SJCRH30 (cell line): ENCODE results near the gene ZSCAN18. TPM values are rescaled to one million over a fixed set of nuclear protein-coding genes. Genes with fewer than 3 reads are reported as not detected.
"Not testable (repeated sequence)": the region's sequence is repeated elsewhere in the genome, so short reads cannot be mapped to it uniquely, and the experiment has no call there.

ENCODE experiments used
- DNase-seq, 2 experiments: peaks; one replicate each; pipeline ENCODE4 v3.0.0-alpha.2; 2015 to 2020
- H3K27ac ChIP-seq: fragments of 250-450 bp; sonication (Bioruptor Pico); 2 replicates; pipeline ENCODE4 v1.5.1; 2020; ENCODE audit warnings: mild to moderate bottlenecking, moderate library complexity
- H3K27me3 ChIP-seq: fragments of 250-450 bp; sonication (Bioruptor Pico); 2 replicates; pipeline ENCODE4 v1.5.1; 2020; ENCODE audit warnings: mild to moderate bottlenecking, moderate library complexity
- H3K36me3 ChIP-seq: fragments of 250-450 bp; sonication (Bioruptor Pico); 2 replicates; pipeline ENCODE4 v1.5.1; 2020; ENCODE audit warnings: mild to moderate bottlenecking, moderate library complexity
- H3K4me1 ChIP-seq: fragments of 250-450 bp; sonication (Bioruptor Pico); 2 replicates; pipeline ENCODE4 v1.5.1; 2020; ENCODE audit warnings: mild to moderate bottlenecking, moderate library complexity
- H3K4me3 ChIP-seq: fragments of 250-450 bp; sonication (Bioruptor Pico); 2 replicates; pipeline ENCODE4 v1.5.1; 2020; ENCODE audit warnings: mild to moderate bottlenecking, moderate library complexity
- H3K9me3 ChIP-seq: fragments of 250-450 bp; sonication (Bioruptor Pico); replicated peaks from 2 replicates; pipeline ENCODE4 v1.5.1; 2020; ENCODE audit warnings: mild to moderate bottlenecking, moderate library complexity
- total RNA-seq: library from RNA; depleted of rRNA; stranded (reverse); fragments of >200 nt; shearing (Covaris generic); gene quantifications from 2 replicates; pipeline ENCODE4 v1.2.3, GENCODE V29; 2014; rRNA removed

ZSCAN18 gene, protein sequence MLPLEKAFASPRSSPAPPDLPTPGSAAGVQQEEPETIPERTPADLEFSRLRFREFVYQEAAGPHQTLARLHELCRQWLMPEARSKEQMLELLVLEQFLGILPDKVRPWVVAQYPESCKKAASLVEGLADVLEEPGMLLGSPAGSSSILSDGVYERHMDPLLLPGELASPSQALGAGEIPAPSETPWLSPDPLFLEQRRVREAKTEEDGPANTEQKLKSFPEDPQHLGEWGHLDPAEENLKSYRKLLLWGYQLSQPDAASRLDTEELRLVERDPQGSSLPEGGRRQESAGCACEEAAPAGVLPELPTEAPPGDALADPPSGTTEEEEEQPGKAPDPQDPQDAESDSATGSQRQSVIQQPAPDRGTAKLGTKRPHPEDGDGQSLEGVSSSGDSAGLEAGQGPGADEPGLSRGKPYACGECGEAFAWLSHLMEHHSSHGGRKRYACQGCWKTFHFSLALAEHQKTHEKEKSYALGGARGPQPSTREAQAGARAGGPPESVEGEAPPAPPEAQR
- 17.5 and 17.9 TPM in 2 replicates for total RNA-seq

DNA sequence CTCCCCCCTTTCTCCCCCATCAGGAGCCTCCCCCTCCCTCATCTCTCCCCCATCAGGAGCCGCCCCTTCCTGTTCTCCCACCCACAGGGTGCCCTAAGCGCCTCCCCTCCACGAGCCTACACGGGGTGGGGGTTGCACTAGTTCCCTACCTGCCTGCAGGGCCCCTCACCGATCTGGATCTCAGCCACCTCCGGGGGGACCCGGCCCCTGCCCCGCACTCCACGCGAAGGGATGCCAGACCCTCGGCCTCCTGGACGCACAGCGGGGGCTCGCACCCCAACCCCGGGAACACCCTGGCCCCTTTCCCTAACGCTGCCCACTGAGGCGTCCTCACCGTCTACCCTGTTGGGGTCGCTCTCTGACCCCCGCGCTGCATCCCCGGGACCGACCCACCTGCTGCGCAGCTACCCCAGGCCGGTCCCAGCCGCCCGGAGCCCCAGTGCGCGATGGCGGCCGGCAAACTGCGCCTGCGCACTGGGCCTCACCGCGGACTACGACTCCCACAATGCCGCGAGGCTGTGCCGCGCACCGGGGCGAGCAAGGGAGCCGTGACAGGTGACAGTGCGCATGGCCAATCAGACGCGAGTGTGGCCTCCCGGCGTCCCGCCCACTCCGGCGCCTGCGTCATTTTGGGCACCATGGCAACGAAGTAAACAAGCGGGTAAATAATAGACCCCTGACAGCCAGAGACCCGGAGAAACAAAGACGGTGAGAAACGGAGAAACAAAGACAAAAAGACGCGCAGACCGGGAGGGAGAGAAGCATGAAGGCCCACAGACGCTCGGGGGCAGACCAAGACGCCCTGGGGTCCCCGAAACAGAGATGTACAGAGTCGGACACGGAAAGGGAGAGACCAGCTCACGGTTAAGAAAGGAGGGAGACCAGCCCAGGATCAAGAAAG, at the start of gene ZSCAN18:
Gene ZSCAN18, minus strand, starts transcription at position 451 of the 901 bp plus-strand sequence. CDS start 7,964 bp downstream, outside the sequence.
- H3K9me3 ChIP-seq = peaks cover 7% of the 10 kb centered on the region
- DNase-seq = peak; percentile 93
- H3K36me3 ChIP-seq = no peaks in the 10 kb centered on the region
- peak within 1 kb of the TSS; percentile 96 for H3K4me3 ChIP-seq
- 0 out of 2 replicates have a peak, but pooled peaks cover 3% of the 10 kb centered on the region for H3K4me1 ChIP-seq
- peak within 1 kb of the TSS; percentile 58 for H3K27ac ChIP-seq
- no peaks in the 10 kb centered on the region for H3K27me3 ChIP-seq

DNA sequence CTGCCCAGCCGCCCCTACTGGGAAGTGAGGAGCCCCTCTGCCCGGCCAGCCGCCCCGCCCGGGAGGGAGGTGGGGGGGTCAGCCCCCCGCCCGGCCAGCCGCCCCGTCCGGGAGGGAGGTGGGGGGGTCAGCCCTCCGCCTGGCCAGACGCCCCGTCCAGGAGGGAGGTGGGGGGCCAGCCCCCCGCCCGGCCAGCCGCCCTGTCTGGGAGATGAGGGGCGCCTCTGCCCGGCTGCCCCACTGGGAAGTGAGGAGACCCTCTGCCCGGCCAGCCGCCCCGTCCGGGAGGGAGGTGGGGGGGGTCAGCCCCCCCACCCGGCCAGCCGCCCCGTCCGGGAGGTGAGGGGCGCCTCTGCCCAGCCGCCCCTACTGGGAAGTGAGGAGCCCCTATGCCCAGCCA, 49.4 kb upstream of the ZSCAN18 start:
- not testable (repeated sequence) for H3K27ac ChIP-seq, H3K27me3 ChIP-seq, H3K4me1 ChIP-seq, DNase-seq, H3K4me3 ChIP-seq
- Histone ChIP-seq H3K9me3 (peaks cover 25% of the 10 kb centered on the region), H3K36me3 (peaks cover 15% of the 10 kb centered on the region)

DNA sequence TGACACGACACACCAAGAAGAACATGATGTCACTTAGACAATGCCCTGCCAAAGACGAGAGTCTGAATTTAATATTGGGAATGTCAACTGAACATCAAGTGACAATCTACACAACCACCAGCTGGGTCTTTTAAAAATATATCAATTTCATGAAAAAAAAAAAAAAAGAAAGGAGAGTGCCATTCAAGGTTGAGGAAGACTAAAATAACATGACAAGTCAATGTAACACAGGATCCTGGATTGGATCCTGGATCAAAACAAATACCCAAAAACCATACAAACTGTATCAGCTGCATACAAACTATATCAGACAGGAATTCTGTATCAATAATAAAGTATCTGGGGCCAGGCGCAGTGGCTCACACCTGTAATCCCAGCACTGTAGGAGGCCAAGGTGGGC, 47.8 kb upstream of the ZSCAN18 start:
- H3K27ac ChIP-seq = no peak overlapping the region
- no peaks in the 10 kb centered on the region for H3K4me1 ChIP-seq
- no peaks in the 10 kb centered on the region for H3K27me3 ChIP-seq
- peaks cover 21% of the 10 kb centered on the region for H3K36me3 ChIP-seq
- peaks cover 25% of the 10 kb centered on the region for H3K9me3 ChIP-seq
- no peak for DNase-seq
- no peak overlapping the region for H3K4me3 ChIP-seq

DNA sequence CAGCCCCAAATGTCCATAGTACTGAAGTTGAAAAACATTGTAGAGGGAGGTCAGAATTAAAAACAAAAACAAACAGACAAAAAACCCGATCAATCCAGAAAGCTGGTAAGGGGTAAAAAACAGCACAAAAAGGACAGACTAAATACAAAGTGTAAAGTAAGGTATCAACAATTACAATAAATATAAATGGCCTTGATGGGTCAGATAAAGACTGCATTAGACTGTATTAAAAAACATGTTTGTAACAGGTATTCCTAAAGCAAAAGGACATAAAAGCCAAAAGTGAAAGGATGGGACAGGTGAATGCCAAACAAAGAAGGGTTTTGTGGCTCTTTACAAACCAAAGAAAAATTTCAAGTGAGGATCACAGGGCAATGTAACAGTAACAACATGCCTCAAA, 36.2 kb upstream of the ZSCAN18 start:
- Histone ChIP-seq H3K4me3 (no peak overlapping the region), H3K27ac (no peak overlapping the region), H3K4me1 (no peaks in the 10 kb centered on the region), H3K9me3 (peaks cover 30% of the 10 kb centered on the region), H3K36me3 (peaks cover 45% of the 10 kb centered on the region), H3K27me3 (no peaks in the 10 kb centered on the region)
- DNase-seq = no peak

DNA sequence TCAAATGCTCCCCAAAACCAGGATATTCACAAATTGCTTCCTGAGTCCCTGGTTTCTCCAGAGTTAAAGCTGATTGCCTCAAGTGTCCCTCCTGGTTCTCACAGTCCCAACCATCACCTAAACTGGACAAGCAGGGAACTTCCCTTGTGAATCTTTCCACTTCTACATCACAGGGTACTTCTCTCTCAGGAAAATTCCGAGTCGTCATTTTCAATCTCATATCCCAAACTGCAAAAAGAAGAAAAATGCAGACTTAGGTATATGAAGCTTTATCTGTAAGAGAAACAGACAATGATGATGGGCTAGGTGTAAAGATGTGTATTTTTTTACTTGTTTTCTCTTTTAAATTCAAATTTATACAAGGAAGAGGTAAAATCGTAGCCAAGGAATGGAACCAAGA, 31.3 kb upstream of the ZSCAN18 start:
- Histone ChIP-seq H3K27me3 (no peaks in the 10 kb centered on the region), H3K4me3 (no peak overlapping the region), H3K9me3 (peaks cover 56% of the 10 kb centered on the region), H3K27ac (no peak overlapping the region), H3K4me1 (no peaks in the 10 kb centered on the region), H3K36me3 (peaks cover 52% of the 10 kb centered on the region)
- DNase-seq = no peak

DNA sequence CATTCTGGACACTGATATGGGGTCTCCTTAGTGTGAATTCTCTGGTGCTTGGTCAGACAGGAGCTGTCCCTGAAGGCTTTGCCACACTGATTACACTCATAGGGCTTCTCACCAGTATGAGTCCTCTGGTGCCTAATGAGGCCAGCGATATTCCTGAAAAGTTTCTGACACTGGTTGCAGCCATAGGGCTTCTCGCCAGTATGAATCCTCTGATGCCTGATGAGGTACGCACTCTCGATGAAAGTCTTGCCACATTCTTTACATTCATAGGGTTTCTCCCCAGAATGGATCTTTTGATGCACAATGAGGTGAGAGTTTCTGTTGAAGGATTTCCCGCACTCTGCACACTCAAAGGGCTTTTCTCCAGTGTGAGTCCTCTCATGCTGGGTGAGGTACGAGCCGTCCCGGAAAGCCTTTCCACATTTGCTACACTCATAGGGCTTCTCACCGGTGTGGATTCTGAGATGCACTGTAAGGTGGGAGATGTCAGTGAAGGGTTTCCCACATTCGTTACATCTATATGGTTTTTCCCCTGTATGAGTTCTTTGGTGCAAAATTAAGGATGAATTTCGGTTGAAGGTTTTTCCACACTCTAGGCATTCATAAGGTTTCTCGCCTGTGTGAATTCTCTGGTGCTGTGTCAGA, 30.1 kb upstream of the ZSCAN18 start:
- Histone ChIP-seq H3K4me1 (no peaks in the 10 kb centered on the region), H3K36me3 (peaks cover 46% of the 10 kb centered on the region), H3K4me3 (no peak overlapping the region), H3K27ac (no peak overlapping the region), H3K27me3 (no peaks in the 10 kb centered on the region), H3K9me3 (peaks cover 50% of the 10 kb centered on the region)
- peak; percentile 17 to 28 for DNase-seq

DNA sequence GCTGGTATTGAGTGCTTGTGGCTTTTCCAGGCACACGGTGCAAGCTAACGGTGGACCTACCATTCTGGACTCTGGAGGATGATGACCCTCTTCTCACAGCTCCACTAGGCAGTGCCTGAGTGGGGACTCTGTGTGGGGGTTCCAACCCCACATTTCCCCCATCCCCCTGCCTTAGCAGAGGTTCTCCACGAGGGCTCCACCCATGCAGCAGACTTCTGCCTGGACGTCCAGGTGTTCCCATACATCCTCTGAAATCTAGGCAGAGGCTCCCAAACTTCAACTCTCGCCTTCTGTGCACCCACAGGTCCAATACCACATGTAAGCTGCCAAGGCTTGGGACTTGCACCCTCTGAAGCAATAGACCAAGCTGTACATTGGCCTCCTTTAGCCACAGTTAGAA, 25.3 kb upstream of the ZSCAN18 start:
- no peak for DNase-seq
- Histone ChIP-seq H3K4me1 (no peaks in the 10 kb centered on the region), H3K9me3 (peaks cover 34% of the 10 kb centered on the region), H3K27ac (no peak overlapping the region), H3K4me3 (no peak overlapping the region), H3K27me3 (no peaks in the 10 kb centered on the region), H3K36me3 (peaks cover 13% of the 10 kb centered on the region)

DNA sequence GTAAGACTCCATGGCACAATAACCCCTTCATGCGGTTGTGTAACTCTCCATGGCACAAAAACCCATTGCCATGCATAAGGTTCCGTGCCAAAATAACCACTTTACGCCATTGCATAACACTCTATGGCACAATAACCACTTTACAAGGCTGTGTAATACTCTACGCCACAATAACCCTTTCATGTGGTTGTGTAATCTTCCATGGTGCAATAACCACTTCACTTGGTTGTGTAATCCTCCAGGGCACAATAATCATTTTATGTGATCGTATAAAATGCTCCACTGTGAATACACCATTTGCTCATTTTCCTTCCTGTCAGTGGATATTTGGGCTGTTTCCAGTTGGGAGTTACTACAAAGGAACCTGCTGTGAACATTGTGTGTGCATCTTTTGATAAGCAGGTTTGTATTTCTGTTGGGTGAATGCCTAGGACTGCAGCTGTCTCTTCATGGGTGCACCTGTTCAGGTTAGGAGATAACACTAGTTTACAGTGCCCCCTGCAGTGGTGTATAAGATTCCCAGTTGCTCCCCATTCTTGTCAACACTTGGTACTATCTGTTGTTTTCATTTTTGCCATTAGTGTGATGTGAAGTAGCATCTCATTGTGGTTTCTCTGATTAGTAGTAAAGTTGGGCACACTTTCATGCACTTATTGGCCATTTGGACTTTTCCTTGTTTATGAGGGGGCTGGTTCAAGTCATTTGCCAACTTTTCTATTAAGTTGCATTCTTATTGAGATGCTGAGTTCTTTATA, 21.1 kb upstream of the ZSCAN18 start:
- no peaks in the 10 kb centered on the region for H3K4me1 ChIP-seq
- no peak overlapping the region for H3K4me3 ChIP-seq
- H3K36me3 ChIP-seq = no peaks in the 10 kb centered on the region
- H3K27ac ChIP-seq = no peak overlapping the region
- H3K27me3 ChIP-seq = no peaks in the 10 kb centered on the region
- peaks cover 14% of the 10 kb centered on the region for H3K9me3 ChIP-seq
- DNase-seq = no peak

DNA sequence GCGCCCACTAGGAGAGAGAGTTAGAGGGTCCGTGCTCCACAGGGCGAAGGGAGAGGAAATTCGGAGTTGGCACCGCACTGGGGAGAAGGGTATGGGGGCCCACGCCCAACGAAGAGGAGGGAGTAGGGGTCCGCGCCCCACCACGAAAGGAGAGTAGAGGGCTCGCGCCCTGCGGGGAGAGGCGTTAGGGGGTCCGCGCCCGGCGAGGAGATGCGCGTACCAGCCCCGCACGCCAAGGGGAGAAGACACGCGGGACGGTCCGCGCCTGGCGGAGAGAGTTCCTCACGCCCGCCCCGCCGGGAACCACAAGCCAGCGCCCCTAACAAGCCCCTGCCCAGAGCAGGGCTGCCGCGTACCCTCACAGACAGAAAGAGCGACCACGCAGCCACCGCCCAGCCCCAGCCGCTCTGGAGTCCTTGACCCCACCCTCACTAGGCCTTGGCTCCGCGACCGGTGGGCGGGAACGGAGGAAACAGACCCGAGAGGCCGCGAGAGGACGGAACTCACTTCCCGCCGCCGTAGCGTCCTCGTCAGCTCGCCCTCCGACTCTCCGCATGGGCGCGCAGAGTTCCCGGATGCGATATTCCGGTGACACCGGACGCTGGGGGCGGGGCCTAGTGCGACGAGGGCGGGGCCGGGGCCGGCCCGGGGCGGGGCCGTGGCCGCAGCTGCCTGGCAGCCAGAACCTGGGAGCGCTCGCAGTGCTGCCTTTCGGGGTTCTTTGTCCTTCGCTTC, 20.0 kb upstream of the ZSCAN18 start:
- Histone ChIP-seq H3K27ac (no peak overlapping the region), H3K9me3 (peaks cover 13% of the 10 kb centered on the region), H3K27me3 (no peaks in the 10 kb centered on the region), H3K36me3 (no peaks in the 10 kb centered on the region), H3K4me3 (no peak overlapping the region), H3K4me1 (no peaks in the 10 kb centered on the region)
- DNase-seq = no peak

DNA sequence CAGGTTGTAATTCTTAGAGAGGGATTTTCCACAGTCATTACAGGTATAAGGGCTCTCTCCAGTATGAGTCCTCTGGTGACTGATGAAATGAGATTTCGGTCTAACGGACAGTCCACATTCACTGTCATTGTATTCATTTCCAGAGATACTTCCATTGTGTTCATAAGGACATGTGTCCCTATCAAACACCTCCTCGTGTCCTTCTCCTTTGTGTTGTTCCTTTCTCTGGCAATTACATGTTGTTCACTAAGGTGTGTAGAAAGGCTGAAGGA, 10.5 kb upstream of the ZSCAN18 start:
- Histone ChIP-seq H3K27ac (no peak overlapping the region), H3K4me3 (no peak overlapping the region), H3K36me3 (no peaks in the 10 kb centered on the region), H3K9me3 (peaks cover 25% of the 10 kb centered on the region), H3K4me1 (no peaks in the 10 kb centered on the region), H3K27me3 (no peaks in the 10 kb centered on the region)
- DNase-seq = no peak

DNA sequence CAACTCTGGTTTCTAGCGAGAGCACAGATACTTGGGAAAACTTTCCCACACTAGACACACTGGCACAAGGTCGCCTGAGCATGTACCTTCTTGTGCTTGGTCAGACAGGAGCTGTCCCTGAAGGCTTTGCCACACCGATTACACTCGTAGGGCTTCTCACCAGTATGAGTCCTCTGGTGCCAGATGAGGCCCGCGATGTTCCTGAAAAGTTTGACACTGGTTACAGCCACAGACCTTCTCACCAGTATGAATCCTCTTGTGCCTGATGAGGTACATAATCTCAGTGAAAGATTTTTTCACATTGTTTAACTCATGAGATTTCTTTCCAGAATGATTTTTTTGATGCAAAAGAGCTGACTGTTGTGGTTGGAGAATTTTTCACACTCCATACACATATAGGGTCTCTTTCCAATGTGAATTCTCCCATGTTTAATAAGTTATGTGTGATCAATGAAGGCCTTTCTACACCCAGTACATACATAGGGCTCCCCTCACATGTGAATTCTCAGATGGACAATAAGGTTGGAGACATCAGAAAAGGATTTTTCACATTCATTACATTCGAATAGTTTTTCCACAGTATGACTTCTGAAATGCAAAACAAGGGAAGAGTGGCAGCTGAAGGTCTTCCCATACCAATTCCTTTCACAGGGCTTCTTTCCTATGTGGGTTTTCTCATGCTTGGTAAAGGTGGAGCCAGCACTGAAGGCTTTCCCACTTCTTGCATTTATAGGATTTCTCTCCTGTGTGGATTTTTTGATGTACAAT, 9.9 kb upstream of the ZSCAN18 start:
- peaks cover 30% of the 10 kb centered on the region for H3K9me3 ChIP-seq

DNA sequence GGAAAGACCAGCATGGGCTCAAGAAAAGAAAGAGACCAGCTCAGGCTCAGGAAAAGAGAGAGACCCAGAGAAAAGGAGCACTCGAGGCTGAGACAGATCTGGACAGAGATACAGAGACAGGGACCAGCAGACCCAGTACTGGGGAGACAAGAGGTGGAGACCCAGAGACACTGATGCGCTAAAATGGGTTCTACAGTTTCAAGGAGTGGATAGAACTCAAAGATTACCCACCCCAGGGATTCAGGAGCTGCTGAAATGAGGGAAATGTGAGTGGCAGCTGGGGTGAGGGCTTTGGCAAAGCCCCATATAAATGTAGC, 609 bp upstream of the ZSCAN18 start:
- H3K36me3 ChIP-seq = no peaks in the 10 kb centered on the region
- H3K27me3 ChIP-seq = no peaks in the 10 kb centered on the region
- 0 out of 2 replicates have a peak, but pooled peaks cover 3% of the 10 kb centered on the region for H3K4me1 ChIP-seq
- H3K9me3 ChIP-seq = peaks cover 14% of the 10 kb centered on the region
- H3K4me3 ChIP-seq = peak overlapping the region; percentile 96
- peak overlapping the region; percentile 58 for H3K27ac ChIP-seq
- DNase-seq = no peak

More for the DNA sequence above, 9.9 kb upstream of the ZSCAN18 start:
- Histone ChIP-seq H3K27ac (no peak overlapping the region), H3K4me3 (no peak overlapping the region), H3K36me3 (no peaks in the 10 kb centered on the region), H3K4me1 (no peaks in the 10 kb centered on the region), H3K27me3 (no peaks in the 10 kb centered on the region)
- no peak for DNase-seq

DNA sequence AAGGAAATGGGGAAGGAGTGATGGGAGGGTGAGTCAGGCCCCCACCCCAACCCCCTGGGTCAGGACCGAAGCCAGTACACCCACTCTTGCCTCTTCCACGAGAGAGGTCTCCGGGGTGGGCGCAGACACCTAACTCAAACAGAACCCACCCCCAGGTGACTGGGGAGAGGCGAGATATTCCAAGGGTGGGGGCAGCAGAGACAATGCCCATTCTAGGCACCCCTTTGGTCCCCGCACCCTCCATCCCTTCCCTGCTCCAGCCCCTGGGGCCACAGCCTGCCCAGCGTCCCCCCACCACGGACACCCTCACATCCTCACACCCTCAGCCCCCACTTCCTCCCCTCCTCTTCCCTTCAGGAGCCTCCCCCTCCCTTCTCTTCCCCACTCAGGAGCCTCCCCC, 682 bp downstream of the ZSCAN18 start:
- Histone ChIP-seq H3K4me1 (0 out of 2 replicates have a peak, but pooled peaks cover 3% of the 10 kb centered on the region), H3K27me3 (no peaks in the 10 kb centered on the region), H3K27ac (no peak overlapping the region), H3K36me3 (no peaks in the 10 kb centered on the region), H3K4me3 (no peak overlapping the region), H3K9me3 (peaks cover 7% of the 10 kb centered on the region)
- no peak for DNase-seq
